AG10803 (cell line): ENCODE measurements around the gene DLG2.

Experiments
- DNase-seq: peaks from one replicate; pipeline ENCODE4 v3.0.0; 2010; ENCODE audit warnings: low read depth
- H3K4me3 ChIP-seq: 2 replicates; pipeline ENCODE4 v1.5.1; 2011; ENCODE audit warnings: mild to moderate bottlenecking, low read length, control low read depth
- CTCF ChIP-seq: conservative IDR thresholded peaks from 2 replicates; pipeline ENCODE4 v1.5.1; 2011; ENCODE audit warnings: mild to moderate bottlenecking, low read length, control low read depth, inconsistent platforms

The DLG2 gene

DNA sequence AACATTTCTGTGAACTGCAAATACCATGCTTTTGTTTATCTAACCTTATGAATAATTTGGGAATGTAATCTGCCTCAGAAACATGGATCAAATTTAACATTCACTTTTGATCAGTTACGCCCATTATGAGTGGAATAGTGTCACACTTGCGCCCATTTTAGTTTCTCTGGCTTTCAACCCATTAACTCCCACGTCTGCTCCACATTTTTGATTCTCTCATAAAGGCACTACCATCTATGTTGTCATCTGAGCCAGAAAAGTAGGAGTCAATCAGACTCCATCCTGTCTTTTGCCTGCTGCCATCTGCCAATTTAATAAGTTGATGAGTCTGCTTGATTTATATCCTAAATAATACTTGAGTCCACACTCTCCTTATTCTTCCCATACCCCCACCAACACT, 1090.7 kb downstream of the DLG2 start:
- DNase-seq = no peak
- no peak for TF ChIP-seq CTCF
- no peak overlapping the region for H3K4me3 ChIP-seq

DNA sequence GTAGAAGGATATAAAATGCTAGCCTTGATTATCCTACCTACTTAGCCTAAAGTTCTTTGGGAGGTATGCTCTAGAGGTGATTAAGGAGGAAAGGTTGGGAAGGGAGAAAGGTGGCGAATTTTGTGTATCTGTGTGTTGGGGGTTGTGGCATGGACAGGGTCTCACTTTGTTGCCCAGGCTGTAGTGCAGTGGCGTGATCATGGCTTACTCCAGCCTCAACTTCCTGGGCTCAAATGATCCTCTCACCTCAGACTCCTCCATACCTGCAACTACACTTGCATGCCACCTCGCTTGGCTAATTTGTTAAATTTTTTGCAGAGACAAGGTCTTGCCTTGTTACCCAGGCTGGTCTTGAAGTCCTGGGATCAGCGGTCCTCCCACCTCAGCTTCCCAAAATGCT, 1094.8 kb downstream of the DLG2 start:
- TF ChIP-seq CTCF = no peak
- no peak overlapping the region for H3K4me3 ChIP-seq
- no peak for DNase-seq

- no peak overlapping the region for H3K4me3 ChIP-seq
- DNase-seq = no peak
- no peak for TF ChIP-seq CTCF
Measured at GRCh38 chr11:84526250-84526649, 1100.9 kb downstream of the DLG2 start.

GRCh38 chr11:84524422-84525051, 1102.6 kb downstream of the DLG2 start:
- peak; percentile 77 for TF ChIP-seq CTCF
- H3K4me3 ChIP-seq = no peak overlapping the region
- DNase-seq = peak; percentile 49

GRCh38 chr11:84522331-84522730, 1104.8 kb downstream of the DLG2 start:
- H3K4me3 ChIP-seq = no peak overlapping the region
- DNase-seq = peak; percentile 11
- no peak for TF ChIP-seq CTCF

GRCh38 chr11:84518631-84519183, 1108.4 kb downstream of the DLG2 start:
- no peak for DNase-seq
- no peak for TF ChIP-seq CTCF

DNA sequence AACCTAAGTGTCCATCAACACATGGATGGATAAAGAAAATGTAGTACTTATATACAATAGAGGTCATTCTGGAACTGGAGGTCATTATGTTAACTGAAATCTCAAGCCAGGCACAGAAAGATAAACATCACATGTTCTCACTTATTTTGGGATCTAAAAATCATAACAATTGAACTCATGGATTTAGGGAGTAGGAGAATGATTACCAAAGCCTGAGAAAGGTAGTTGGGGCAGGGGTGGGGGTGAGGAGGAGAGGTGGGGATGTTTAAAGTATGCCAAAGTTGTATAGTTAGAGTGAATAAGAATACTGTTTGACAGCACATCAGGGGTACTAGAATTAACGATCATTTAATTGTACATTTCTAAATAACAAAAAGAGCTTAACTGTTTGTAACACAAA, 1112.7 kb downstream of the DLG2 start:
- TF ChIP-seq CTCF = no peak
- H3K4me3 ChIP-seq = no peak overlapping the region
- no peak for DNase-seq

More at GRCh38 chr11:84518631-84519183, 1108.4 kb downstream of the DLG2 start:
- H3K4me3 ChIP-seq = no peak overlapping the region
